HG03460 (cell line): ENCODE results near the gene FAM237B.
A peak's percentile ranks its signal among the peaks of the same experiment; 100 is the strongest.
"Not testable (repeated sequence)": the region's sequence is repeated elsewhere in the genome, so short reads cannot be mapped to it uniquely, and the experiment has no call there.

Experiments
- ATAC-seq: cut with Tn5 transposase; IDR thresholded peaks from one replicate; pipeline ENCODE4 v1.9.1; 2021; ENCODE audit not compliant: unreplicated experiment

Gene FAM237B

DNA sequence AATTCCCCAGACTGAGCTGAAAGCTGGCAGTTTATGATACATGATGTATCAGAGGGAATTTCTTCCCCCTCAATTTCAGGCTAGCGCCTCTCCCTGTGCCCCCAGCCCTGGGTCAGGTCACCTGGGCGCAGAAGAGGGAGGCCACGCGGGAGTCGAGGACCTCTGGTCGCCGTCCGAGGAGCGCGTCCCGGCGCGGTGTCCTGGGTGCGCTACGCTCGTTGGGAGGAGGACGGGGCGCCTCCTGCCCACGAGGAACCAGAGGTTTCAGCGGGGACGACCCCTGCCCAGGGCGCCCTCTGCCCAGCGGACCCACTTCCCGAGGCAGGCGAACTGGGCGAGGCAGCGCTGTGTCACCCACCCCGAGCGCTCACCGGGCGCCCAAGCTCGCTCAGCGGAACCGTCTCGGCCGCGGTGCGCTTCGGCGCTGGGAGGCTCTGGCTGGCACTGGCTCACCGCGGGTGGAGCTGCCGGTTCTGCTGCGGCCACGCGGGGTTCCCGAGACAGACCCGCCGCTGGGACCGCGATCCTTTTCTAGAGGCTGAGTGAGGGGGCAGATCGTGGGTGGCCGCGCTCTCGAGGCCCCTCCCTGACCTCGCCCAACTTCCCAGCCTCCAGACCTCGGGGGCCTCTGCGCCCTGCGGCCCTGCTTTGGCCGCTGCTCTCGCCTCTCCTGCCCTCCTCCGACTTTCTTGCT, at the start of gene FAM237B:
FAM237B (minus strand) TSS at position 504 of the 694 bp plus-strand sequence. CDS start 1,556 bp downstream, outside the sequence.
- ATAC-seq, result no peak

DNA sequence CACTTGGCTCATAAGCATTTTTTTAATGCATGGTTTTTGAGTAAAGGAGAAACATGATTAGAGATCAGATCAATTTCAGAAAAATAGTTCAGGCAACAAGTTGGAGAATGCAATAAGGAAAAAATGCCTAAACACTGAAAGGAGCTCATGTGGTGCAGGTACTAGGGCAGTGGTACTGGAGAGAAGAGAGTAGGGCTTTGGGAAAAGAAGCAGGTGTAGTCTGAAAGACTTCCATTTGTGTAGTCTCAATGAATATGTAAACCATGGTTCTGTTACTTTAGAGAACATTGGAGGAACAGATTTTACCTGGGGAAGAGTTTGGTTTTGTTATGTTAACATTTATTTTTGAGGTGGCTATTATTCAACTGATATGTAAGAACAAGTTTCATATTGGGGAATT, 30.9 kb upstream of the FAM237B start:
- no peak for ATAC-seq

DNA sequence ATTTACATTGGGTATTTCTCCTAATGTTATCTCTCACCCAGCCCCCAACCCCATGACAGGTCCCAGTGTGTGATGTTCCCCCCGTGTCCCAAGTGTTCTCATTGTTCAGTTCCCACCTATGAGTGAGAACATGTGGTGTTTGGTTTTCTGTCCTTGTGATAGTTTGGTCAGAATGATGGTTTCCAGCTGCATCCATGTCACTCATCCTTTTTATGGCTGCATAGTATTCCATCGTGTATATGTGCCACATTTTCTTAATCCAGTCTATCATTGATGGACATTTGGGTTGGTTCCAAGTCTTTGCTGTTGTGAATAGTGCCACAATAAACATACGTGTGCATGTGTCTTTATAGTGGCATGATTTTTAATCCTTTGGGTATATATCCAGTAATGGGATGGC, 28.9 kb upstream of the FAM237B start:
- not testable (repeated sequence) for ATAC-seq

DNA sequence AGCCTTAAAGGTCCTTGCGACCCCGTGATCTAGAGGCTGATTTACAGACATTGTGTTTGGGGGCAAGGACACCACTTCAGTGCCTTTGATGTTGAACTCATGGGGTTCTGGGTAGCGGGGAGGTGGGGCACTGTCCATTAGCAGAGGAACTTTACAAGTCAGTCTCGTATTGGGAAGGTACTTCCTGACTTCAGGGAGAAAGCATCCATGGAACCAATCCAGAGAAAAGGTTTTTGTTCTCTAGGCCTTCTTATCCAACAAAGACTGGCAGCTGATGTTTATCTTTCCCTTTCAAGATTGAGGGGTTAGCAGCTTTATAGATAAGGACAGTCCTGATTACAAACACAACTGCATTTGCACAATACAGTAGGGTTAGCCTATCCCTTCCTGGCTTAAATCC, 28.2 kb upstream of the FAM237B start:
- no peak for ATAC-seq

DNA sequence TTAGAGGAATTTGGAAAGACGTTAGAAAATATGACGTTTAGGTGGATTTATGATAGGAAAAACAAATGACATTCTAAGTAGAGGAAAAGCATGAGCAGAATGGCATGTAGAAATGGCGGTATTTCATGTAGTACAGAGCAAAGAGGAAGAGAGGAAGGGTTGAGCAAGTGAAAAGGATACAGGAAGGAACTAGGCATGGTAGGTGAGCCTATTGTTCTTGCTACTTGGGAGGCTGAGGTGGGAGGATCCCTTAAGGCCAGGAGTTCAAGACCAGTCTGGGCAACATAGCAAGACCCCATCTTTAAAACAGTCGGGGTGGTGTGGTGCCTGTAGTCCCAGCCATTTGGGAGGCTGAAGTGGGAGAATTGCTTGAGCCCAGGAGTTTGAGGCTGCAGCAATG, 26.7 kb upstream of the FAM237B start:
- no peak for ATAC-seq

DNA sequence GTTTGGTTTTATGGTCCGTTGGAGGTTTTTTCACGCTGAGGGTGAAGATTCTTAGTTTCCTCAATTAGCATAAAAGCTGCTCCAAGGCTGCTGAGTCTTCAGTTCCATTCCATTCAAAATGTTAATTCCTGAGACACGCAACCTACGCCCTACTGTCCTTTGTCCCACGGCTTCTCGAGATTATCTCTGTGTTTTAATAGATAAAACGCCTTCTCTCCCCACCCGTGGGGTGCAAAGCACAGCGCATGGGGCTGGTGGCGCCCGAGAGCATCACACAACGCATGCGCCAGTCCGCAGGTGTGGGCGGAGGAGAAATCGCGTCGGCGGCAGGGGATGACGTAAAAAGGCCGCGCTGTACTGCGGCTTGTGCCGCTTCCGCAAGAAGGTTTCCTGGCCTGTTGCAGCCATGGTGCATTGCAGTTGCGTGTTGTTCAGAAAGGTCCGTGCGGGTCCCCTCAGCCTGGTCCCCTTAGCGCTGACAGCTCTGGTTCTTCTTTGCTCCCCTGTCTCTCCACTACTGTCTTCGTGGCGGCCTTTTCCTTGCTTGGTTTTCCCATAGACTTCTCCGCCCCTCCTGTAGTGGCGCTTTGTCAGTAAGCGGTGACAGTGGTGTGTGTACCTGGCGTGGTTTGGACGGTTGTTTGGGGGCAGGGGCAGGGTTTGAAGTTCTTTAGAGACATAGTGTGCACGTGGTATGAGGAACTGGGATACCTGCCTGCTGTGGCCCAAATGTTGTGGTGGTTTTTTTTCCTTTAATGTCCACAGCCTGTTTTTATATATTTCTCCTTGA, 25.4 kb upstream of the FAM237B start, which contains the start of gene GTPBP10:
GTPBP10 (plus strand) TSS at position 381 of the 790 bp plus-strand sequence; CDS start at position 407, 26 bp downstream.
- ATAC-seq, result peak; percentile 96

DNA sequence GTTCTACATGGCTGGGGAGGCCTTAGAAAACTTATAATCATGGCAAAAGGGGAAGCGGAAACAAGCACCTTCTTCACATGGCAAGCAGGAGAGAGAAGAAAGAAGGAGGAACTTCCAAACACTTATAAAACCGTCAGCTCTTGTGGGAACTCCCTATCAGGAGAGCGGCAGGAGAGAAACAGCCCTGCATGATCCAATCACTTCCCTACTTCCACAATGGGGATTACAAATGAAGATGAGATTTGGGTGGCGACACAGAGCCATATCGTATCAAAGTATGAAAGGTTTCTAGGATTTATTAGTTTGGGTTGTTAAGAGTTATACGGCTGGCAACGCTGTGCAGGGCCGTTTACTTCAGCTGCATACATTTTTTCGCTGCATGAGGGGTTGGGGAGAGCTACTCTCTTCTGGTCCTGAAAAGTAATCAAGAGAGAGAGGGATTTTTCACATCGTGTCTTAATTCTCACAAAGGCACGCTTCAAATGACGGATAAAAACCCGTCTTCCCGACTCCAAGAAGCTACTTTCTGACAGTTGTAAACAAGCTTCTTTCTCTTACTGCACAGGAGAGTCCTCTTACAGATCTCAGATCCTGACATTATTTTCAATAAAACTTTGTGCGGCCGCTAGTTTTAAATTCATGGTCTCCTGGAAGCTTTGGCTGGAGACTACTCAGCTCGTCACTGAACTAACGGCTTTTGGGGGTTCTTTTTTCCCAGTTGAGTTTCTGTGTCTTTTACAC, 24.7 kb upstream of the FAM237B start:
- peak; percentile 14 for ATAC-seq

DNA sequence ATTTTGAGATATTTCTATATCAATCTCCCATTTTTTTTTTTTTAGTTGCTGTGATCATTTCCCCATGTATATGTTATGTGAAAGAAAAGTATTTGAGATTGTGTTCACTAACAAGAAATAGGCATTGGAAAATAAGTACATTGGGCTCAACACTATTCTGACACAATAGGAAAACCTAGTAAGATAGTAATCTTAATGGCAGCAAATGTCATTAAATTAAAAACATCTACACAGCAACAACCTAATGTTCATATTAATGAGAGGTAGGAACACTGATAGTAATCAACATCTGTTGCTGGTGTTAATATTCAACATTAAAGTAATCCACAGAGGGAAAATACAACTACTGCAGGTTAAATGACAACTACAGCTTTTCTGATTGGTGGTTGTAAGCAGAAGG, 23.9 kb upstream of the FAM237B start:
- no peak for ATAC-seq

DNA sequence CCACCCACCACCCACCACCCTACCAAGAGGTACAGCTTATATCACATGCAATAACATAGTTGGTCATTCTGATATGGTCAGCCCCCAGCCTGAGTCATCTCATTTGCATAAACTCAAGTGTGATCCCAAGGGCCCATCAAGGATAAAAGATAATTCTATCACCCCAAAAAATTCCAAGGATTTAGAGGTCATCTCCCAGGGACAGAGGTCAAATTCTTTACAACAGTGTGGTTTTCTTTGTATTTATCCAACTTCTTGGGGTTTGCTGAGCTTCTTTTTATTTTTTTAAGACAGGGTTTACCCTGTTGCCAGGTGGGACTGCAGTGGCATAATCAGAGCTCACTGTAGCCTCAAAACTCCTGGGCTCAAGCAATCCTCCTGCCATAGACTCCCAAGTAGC, 16.0 kb upstream of the FAM237B start:
- ATAC-seq, result no peak

DNA sequence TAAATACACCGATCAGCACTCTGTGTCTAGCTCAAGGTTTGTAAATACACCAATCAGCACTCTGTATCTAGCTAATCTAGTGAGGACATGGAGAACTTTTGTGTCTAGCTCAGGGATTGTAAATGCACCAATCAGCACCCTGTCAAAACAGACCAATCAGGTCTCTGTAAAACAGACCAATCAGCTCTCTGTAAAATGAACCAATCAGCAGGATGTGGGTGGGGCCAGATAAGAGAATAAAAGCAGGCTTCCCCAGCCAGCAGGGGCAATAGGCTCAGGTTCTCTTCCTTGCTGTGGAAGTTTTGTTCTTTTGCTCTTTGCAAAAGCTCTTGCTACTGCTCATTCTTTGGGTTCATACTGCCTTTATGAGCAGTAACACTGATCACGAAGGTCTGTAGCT, 13.8 kb upstream of the FAM237B start:
- not testable (repeated sequence) for ATAC-seq

DNA sequence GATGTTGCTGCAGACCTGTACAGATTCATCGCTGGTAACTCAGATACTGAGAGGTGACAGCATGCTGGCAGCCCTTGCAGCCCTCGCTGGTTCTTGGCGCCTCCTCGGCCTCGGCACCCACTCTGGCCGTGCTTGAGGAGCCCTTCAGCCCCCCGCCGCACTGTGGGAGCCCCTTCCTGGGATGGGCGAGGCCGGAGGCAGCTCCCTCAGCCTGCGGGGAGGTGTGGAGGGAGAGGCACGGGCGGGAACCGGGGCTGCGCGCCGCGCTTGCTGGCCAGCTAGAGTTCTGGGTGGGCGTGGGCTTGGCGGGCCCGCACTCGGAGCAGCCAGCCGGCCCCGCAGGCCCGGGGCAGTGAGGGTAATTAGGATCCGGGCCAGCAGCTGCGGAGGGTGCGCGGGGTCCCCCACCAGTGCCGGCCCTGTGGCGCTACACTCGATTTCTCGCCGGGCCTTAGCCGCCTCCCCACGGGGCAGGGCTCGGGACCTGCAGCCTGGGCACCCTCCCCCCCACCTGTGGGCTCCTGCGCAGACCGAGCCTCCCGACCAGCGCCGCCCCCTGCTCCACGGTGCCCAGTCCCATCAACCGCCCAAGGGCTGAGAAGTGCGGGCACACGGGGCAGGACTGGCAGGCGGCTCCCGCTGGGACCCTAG, 13.2 kb upstream of the FAM237B start:
- no peak for ATAC-seq

DNA sequence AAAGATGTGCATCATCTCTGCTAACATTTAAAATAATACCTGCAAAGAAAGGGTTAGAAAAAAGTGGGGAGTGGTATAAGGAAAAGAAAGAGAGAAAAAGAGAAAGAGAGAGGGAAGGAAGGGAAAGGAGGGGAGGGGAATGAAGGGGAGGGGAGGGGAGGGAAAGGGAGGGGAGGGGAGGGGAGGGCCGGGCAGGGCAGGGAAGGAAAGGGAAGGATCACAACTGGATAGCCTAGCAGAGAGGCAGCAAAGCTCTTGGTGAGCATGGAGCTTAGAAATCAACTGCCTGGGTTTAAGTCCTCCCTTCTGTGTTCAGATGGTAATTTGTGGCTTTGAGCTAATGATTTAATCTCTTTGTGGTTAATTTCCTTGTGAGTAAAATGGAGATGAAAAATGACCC, 5.4 kb upstream of the FAM237B start:
- ATAC-seq, result no peak

DNA sequence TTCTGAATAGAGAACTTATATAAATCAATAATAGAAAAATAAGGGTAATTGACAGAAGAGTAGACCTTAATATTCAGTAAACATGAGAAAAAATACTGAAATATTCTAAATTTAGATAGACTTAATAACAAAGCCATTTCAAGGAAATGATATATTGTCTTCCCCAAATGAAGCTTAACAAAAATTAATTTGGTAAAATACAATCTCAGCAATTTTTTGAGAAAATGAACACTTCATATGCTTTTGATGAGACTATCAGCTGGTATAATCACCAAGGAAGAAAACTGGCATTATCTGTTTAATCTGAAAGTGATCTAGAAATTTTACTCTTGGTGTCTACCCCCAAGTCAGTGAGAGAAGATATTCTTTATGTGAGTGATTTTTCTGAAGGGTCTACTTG, 1.7 kb upstream of the FAM237B start:
- no peak for ATAC-seq

DNA sequence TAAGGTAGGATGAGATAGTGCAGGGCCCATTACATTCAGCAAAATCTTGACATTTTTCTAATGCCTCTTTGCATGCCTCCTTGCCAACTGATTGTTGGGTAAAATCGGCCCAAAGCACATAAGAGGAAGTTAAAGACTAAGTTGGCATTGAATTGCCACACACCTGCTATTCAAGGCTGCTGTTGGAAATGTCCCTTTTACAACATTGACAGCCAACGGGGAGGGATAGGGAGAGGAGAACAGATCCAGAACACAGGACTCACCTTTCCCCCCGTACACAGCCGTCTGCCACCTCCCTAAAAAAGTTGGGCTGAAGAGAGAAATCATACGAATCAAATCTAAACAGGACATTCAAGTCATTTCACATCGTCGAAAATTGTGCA, 695 bp downstream of the FAM237B start:
- no peak for ATAC-seq

DNA sequence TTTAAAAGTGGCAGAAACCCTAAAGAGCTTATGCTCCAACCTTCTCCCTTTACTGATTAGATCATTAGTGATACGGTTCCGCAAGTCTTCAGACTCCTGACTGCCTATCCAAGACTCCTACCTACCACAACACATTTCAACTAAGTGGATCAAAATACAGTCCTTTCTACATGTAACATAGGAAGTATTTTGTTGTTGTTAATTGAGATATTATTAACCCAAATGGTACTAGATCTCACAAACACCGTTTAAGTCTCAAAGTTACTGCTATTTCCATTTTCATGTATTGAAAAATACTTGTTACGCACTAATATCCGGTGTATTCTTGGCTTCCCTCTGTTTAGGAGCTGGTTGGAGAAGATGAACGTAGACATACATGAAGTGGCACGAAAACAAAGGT, 1.1 kb downstream of the FAM237B start:
- ATAC-seq, result no peak

DNA sequence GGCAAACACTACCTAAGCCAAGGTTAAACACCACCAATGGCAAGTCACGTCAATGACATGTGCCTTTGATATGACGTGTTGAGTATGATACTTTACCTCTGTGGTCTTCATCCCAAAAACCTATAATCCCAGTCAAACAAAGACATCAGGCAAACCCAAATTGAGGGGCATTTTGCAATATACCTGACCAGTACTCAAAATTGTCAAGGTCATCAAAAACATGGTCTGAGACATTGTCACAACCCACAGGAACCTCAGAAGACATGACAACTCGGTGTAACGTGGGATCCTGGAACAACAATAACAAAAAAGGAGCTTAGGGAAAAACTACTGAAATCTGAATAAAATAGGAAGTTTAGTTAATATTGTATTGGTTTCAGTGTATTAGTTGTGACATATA, 7.2 kb downstream of the FAM237B start:
- ATAC-seq, result no peak

DNA sequence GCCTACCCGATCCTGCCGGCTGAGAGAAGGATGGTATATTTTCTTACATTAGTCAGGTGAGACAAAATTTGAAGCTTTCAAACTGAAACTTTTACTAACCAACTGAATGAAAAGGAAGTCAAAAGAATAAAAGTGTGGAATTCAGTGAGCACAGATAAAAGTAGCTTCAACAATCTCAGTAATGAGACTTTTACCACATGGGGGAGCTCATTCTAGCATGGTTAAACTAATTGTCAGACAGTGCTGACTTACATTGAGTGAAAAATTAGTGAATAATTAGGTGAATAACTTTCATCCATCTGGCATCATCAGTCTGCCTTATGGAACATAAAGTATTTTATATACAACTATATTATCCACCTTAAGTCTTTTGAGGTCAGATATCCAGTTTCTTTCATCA, 8.4 kb downstream of the FAM237B start:
- no peak for ATAC-seq

DNA sequence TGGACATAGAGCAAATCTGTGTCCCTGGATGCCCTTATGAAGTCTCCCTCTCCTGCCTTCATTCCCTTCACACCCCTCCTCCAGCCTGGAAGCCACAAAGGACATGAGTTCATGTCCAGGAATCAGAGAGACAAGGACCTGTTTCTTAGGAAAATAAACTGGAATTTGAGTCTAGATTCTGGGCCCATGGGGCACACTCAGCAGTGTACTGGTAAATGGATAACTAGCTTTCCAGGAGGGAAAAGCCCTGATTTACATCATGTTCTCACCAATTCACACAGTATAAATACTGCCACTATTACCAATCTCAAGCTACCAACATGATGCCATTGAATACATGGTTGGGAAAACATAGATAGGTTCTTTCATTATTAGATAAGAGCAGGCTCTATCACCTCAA, 9.9 kb downstream of the FAM237B start:
- ATAC-seq, result no peak

DNA sequence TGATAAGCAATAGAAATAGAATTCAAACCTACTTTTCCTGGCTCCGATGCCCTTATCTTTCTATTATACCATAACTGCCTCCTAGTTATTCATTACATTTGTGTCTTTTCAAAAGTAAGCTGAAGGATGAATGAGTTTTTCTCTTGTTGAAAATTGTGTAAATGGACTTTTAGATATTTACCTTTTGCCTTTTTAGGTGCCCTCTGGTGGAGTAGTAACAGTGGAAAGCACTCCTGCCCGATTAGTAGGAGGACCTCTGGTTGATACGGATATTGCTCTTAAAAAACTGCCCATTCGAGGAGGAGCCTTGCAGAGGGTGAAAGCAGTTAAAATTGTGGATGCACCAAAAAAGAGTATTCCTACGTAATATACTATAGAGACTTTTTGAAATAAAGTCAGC, 11.2 kb downstream of the FAM237B start:
- no peak for ATAC-seq

DNA sequence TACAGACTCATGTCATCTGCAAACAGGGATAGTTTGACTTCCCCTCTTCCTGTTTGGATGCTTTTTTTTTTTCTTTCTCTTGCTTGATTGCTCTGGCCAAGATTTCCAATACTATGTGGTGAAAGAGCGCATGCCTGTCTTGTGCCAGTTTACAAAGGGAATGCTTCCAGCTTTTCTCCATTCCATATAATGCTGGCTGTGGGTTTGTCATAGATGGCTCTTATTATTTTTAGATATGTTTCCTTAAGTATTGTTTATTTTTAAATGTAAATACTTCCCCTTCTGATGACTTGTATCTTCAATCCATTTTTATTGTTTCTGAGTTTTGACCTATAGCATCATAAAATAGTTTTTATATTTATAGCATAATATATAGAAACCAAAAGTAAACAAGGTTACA, 17.9 kb downstream of the FAM237B start:
- no peak for ATAC-seq
